ENCODE data around the gene TPRX2. TPM values are rescaled to one million over a fixed set of nuclear protein-coding genes. Genes with fewer than 3 reads are reported as not detected.
"Not testable (repeated sequence)": the region's sequence is repeated elsewhere in the genome, so short reads cannot be mapped to it uniquely, and the experiment has no call there.

TPRX2 gene
- total RNA-seq, 2 experiments from 2014 or later: not detected

DNA sequence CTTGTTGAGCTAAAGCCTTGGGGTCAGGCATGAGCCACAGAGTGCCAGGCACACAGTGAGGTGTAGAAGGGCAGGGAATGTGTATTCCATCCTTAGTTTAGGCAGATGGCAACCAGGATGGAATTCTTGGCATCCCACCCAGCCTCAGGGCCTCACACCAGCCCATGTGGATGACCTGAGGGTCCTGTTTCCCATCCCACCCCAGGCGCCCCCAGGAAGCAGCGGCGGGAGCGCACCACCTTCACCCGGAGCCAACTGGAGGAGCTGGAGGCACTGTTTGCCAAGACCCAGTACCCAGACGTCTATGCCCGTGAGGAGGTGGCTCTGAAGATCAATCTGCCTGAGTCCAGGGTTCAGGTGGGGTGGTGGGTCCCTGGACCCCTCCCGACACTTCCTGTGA is 23.0 kb upstream of the TPRX2 start:
- CTCF ChIA-PET: interaction anchor here (1.6 kb wide), 1 partner anchor 27 kb away, joined by 6 read pairs; no protein-coding TSS in a partner anchor
- Mint-ChIP-seq H3K27ac (no peak overlapping the region), H3K36me3 (ENCODE audit: low read depth) (no peaks in the 10 kb centered on the region), H3K4me3 (no peak overlapping the region), H3K27me3 (no peaks in the 10 kb centered on the region), H3K4me1 (no peaks in the 10 kb centered on the region), H3K9me3 (ENCODE audit: low read depth) (no peaks in the 10 kb centered on the region)
- intact Hi-C loops (cut with DNase I, micrococcal nuclease): no loop called here
- DNase-seq (no peak), ATAC-seq (no peak)
- POLR2A ChIA-PET: no interaction called here

DNA sequence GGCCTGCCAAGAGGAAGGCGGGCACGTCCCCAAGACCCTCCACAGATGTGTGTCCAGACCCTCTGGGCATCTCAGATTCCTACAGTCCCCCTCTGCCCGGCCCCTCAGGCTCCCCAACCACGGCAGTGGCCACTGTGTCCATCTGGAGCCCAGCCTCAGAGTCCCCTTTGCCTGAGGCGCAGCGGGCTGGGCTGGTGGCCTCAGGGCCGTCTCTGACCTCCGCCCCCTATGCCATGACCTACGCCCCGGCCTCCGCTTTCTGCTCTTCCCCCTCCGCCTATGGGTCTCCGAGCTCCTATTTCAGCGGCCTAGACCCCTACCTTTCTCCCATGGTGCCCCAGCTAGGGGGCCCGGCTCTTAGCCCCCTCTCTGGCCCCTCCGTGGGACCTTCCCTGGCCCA is 19.6 kb upstream of the TPRX2 start:
- no peak overlapping the region for H3K4me3 Mint-ChIP-seq

DNA sequence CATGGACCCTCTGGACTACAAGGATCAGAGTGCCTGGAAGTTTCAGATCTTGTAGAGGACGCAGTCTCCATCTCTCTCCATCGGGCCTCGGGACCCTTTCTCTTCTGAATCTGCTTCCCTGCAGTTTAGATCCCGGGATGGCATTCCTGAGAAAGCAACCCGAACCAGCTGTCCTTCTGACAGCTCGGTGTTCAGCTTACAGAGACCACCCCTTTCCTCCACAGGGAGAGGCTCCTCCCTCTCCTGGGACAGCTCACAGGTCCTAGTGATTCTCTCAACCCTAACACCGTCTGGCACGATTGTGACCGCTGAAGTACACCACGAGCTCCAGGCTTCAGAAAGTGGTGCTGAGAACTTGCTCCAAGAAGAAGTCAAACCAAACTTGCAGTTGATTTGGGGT is 19.1 kb upstream of the TPRX2 start:
- Mint-ChIP-seq H3K4me1 (no peaks in the 10 kb centered on the region), H3K27me3 (peaks cover 9% of the 10 kb centered on the region), H3K36me3 (ENCODE audit: low read depth) (no peaks in the 10 kb centered on the region), H3K9me3 (ENCODE audit: low read depth) (no peaks in the 10 kb centered on the region), H3K4me3 (no peak overlapping the region), H3K27ac (no peak overlapping the region)
- DNase-seq (no peak), ATAC-seq (no peak)
- ChIA-PET CTCF (interaction anchor here (0.8 to 1.7 kb wide), 3 partner anchors 12 to 62 kb away, joined by 3 to 6 read pairs (median 4); no protein-coding TSS in a partner anchor), POLR2A (interaction anchor here (0.7 kb wide), 1 partner anchor 318 kb away, joined by 3 read pairs; no protein-coding TSS in a partner anchor)
- intact Hi-C loops (cut with DNase I, micrococcal nuclease): no loop called here

More for the DNA sequence above, 19.6 kb upstream of the TPRX2 start:
- Mint-ChIP-seq H3K36me3 (ENCODE audit: low read depth) (no peaks in the 10 kb centered on the region), H3K27me3 (peaks cover 7% of the 10 kb centered on the region), H3K9me3 (ENCODE audit: low read depth) (no peaks in the 10 kb centered on the region), H3K4me1 (no peaks in the 10 kb centered on the region), H3K27ac (no peak overlapping the region)
- DNase-seq: no peak
- intact Hi-C loops (cut with DNase I, micrococcal nuclease): no loop called here
- ChIA-PET POLR2A (no interaction called here), CTCF (interaction anchor here (0.8 to 1.7 kb wide), 3 partner anchors 11 to 63 kb away, joined by 3 to 6 read pairs (median 4); no protein-coding TSS in a partner anchor)
- no peak for ATAC-seq

DNA sequence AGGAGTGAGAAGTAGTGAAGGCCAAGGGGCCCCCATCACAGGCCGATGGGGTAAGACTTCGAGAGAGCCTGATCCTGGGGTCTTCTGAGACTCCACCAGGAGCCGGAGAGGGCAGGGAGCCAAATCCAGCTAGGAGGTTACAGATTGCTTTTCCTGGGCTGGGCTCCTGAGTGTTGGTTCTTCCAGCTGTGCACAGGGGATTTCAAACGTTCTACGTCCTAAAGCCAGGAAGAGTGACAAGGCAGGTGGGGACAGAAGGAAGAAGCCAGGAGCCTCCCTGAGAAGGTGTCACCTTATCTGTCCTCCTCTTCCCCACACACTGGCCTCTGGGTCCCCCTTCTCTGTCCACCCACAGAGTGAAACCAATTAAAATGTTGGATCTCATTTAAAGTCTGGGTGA is 16.1 kb upstream of the TPRX2 start:
- ATAC-seq (no peak), DNase-seq (no peak)
- Mint-ChIP-seq H3K9me3 (ENCODE audit: low read depth) (no peaks in the 10 kb centered on the region), H3K36me3 (ENCODE audit: low read depth) (no peaks in the 10 kb centered on the region), H3K27ac (no peak overlapping the region), H3K4me3 (no peak overlapping the region), H3K27me3 (peaks cover 15% of the 10 kb centered on the region), H3K4me1 (no peaks in the 10 kb centered on the region)
- ChIA-PET POLR2A (no interaction called here), CTCF (interaction anchor here (1.3 to 1.9 kb wide), 2 partner anchors 8 to 26 kb away, joined by 3 to 5 read pairs; no protein-coding TSS in a partner anchor)
- intact Hi-C loops (cut with DNase I, micrococcal nuclease): no loop called here

DNA sequence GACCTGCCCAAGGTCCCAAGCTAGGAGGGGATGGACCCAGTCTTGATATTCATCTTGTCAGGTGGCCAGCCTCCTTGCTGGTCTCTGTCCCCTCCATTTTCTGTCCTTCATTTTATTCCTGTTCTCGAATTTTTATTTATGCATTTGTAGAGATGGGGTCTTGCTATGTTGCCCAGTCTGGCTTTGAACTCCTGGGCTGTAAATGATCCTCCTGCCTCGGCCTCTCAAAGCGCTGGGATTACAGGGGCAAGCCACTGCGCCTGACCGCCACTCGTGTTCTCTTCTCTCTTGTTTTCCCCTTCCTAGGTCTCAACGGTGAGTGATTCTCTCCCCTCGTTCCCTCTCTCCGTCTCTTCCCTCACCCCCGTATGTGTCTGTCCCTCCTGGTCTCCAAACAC is 10.6 kb upstream of the TPRX2 start:
- ATAC-seq (no peak), DNase-seq (no peak)
- H3K4me3 Mint-ChIP-seq: no peak overlapping the region
- no peak overlapping the region for H3K27ac Mint-ChIP-seq
- ChIA-PET POLR2A (no interaction called here), CTCF (interaction anchor here (0.8 to 4.5 kb wide), 3 partner anchors 21 to 113 kb away, joined by 3 to 18 read pairs (median 3); no protein-coding TSS in a partner anchor)
- no peaks in the 10 kb centered on the region for H3K9me3 Mint-ChIP-seq (ENCODE audit: low read depth)
- H3K4me1 Mint-ChIP-seq: peaks cover 5% of the 10 kb centered on the region
- H3K36me3 Mint-ChIP-seq (ENCODE audit: low read depth): no peaks in the 10 kb centered on the region
- H3K27me3 Mint-ChIP-seq: peaks cover 40% of the 10 kb centered on the region
- intact Hi-C loops (cut with DNase I, micrococcal nuclease): no loop called here

DNA sequence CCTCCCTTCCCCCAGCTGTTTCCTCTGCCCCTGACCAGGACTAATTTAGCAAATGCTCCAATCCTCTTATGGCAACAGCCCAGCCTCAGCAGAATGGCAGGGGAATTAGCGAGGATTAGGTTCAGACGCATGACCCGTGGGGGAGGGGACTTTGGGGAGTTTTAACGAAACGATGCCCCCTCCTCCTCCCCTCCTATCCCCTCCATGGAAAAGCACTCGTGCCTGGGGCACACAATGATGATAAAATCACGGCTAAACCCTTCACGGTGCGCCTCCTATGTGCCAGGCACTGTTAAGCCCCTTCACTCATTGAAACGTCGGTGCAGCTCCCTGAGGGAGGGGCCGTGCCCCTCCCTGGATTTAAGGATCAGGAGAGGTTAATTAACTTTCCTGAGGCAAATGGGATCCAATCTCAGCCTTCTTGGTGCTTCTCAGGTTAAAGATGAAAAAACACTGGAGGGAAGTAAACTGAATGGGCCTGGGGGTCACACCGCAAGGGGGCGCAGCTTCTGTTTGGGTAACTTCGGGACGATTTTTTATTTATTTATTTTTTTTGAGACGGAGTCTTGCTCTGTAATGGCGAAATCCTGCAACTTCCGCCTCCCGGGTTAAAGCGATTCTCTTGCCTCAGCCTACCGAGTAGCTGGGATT is 10.1 kb upstream of the TPRX2 start:
- ATAC-seq (peak; percentile 19), DNase-seq (peak; percentile 79)
- Mint-ChIP-seq H3K27me3 (peaks cover 40% of the 10 kb centered on the region), H3K4me1 (peaks cover 8% of the 10 kb centered on the region), H3K27ac (no peak overlapping the region), H3K36me3 (ENCODE audit: low read depth) (no peaks in the 10 kb centered on the region), H3K9me3 (ENCODE audit: low read depth) (no peaks in the 10 kb centered on the region), H3K4me3 (peak overlapping the region; percentile 47)
- intact Hi-C loops (cut with DNase I, micrococcal nuclease): loop anchor here (1.0 kb wide), 1 partner anchor 14 kb away; no protein-coding TSS in a partner anchor
- POLR2A ChIA-PET: interaction anchor here (0.7 kb wide), 1 partner anchor 18 kb away, joined by 3 read pairs; no protein-coding TSS in a partner anchor
- CTCF ChIA-PET: interaction anchor here (0.7 to 4.5 kb wide), 5 partner anchors 20 to 328 kb away, joined by 3 to 18 read pairs (median 3); no protein-coding TSS in a partner anchor

DNA sequence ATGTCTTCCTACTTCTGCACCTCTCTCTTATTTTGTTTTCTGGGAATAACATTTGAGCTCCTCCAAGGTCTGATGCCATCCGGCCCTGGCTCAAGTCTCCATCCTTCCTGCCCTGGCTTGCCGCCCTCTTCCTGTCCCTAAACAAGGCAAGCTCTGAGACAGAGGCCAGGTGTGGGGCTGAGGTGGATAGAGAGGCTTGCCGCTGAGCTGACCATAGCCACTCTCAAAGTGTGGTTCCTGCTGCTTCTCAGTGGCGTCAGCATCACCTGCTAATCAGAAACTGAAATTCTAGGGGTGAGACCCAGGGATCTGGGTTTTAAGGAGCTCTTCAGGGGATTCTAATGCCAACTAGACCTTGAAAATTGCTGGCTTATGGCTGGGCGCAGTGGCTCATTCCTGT is 6.0 kb upstream of the TPRX2 start:
- Mint-ChIP-seq H3K27me3 (peaks cover 32% of the 10 kb centered on the region), H3K4me3 (no peak overlapping the region)

DNA sequence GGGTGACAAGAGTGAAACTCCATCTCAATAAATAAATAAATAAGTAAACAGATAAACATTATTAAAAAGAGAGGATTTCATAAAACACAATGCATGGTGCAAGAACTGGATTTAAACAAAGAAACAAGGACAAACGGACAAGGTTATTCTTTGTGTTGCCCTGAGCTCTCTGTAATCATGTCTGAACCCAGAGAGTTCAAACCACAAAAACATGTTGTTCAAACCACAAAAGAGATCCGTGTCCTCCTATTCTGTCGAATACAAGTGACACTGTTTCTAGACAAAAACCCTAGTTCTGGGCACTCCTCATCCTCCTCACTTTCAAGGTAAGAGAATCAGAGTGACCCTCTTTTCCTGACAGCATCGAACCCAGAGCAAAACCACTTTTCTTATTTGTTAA is 4.6 kb upstream of the TPRX2 start:
- H3K4me1 Mint-ChIP-seq: peaks cover 10% of the 10 kb centered on the region

More for the DNA sequence above, 6.0 kb upstream of the TPRX2 start:
- no peaks in the 10 kb centered on the region for H3K36me3 Mint-ChIP-seq (ENCODE audit: low read depth)
- no peak for DNase-seq
- no peak overlapping the region for H3K27ac Mint-ChIP-seq
- H3K9me3 Mint-ChIP-seq (ENCODE audit: low read depth): no peaks in the 10 kb centered on the region
- CTCF ChIA-PET: interaction anchor here (0.7 to 1.8 kb wide), 3 partner anchors 16 to 277 kb away, joined by 3 to 7 read pairs (median 3); no protein-coding TSS in a partner anchor
- peaks cover 11% of the 10 kb centered on the region for H3K4me1 Mint-ChIP-seq
- no peak for ATAC-seq
- intact Hi-C loops (cut with DNase I, micrococcal nuclease): no loop called here
- POLR2A ChIA-PET: interaction anchor here (0.6 kb wide), 1 partner anchor 206 kb away, joined by 6 read pairs; no protein-coding TSS in a partner anchor

DNA sequence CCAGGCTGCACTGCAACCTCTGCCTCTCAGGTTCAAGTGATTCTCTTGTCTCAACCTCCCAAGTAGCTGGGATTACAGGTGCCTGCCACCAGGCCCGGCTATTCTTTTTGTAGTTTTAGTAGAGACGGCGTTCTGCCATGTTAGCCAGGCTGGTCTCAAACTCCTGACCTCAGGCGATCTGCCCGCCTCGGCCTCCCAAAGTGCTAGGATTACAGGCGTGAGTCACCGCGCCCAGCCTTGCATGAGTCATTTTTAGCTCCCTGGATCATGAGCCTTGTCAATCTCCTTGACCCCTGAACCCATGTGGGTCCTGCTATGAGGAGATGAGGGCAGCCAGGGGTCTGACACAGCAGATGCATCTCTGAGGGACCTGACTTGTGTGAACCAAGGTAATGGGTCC is 804 bp upstream of the TPRX2 start:
- ATAC-seq; H3K36me3 Mint-ChIP-seq (ENCODE audit: low read depth); H3K27ac Mint-ChIP-seq; intact Hi-C loops (cut with DNase I, micrococcal nuclease); CTCF ChIA-PET; POLR2A ChIA-PET; H3K9me3 Mint-ChIP-seq (ENCODE audit: low read depth); DNase-seq; H3K4me3 Mint-ChIP-seq; H3K4me1 Mint-ChIP-seq: not testable (repeated sequence)
- H3K27me3 Mint-ChIP-seq: peaks cover 14% of the 10 kb centered on the region

More for the DNA sequence above, 4.6 kb upstream of the TPRX2 start:
- CTCF ChIA-PET: interaction anchor here (1.8 kb wide), 1 partner anchor 14 kb away, joined by 7 read pairs; no protein-coding TSS in a partner anchor
- Mint-ChIP-seq H3K4me3 (no peak overlapping the region), H3K9me3 (ENCODE audit: low read depth) (no peaks in the 10 kb centered on the region), H3K27ac (no peak overlapping the region), H3K27me3 (peaks cover 25% of the 10 kb centered on the region), H3K36me3 (ENCODE audit: low read depth) (no peaks in the 10 kb centered on the region)
- no peak for DNase-seq
- intact Hi-C loops (cut with DNase I, micrococcal nuclease): no loop called here
- no peak for ATAC-seq
- POLR2A ChIA-PET: no interaction called here

DNA sequence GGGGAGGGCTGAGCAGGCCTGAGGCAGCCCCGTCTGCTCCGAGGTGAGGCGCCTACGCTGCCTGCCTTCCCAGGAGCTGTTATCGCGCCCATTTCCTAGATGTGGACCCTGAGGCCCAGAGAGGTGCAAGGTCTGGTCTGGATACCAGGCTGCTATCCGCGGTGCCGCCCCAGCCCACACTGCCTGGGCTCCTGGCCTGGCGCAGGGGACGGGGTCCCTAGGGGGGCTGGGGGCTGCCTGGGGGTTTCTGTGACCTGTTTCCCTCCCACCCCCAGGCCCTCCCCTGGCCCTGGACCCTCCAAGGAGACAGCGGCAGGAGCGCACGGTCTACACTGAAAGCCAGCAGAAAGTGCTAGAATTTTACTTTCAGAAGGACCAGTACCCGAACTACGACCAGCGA is 803 bp downstream of the TPRX2 start:
- peaks cover 16% of the 10 kb centered on the region for H3K27me3 Mint-ChIP-seq
- not testable (repeated sequence) for H3K9me3 Mint-ChIP-seq (ENCODE audit: low read depth)

DNA sequence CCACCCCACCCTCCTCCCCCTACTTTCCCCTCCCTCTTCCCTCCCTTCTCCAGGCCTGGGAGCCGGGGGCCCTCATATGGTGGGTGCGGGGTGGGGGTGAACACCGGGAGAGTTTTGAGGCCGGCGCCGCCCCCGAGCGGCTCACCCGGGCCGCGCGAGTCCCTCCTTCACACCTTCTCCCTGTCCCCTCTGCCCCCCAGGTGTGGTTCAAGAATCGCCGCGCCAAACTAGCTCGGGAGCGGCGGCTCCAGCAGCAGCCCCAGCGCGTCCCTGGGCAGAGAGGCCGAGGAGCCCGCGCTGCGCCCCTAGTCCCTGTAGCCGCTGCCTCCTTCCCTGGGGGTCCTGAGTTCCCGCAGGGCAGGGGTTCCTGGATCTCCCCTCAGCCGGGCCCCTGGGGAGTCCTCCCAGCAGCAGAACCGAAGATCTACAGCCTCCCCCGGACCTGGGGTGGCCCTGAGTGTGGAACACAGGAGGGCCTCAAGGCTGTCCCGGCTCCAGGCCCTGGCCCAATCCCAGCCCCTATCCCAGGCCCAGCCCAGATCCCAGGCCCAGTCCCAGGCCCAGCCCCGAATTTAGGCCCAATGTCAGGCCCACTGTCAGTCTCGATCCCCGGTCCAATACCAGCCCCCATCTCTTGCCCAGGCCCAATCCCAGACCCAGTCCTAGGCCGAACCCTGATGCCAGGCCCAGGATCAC is 1.7 kb downstream of the TPRX2 start:
- no peak for DNase-seq
- intact Hi-C loops (cut with DNase I, micrococcal nuclease): no loop called here
- Mint-ChIP-seq H3K27me3 (peaks cover 16% of the 10 kb centered on the region), H3K36me3 (ENCODE audit: low read depth) (no peaks in the 10 kb centered on the region), H3K4me1 (no peaks in the 10 kb centered on the region), H3K4me3 (no peak overlapping the region), H3K9me3 (ENCODE audit: low read depth) (no peaks in the 10 kb centered on the region), H3K27ac (no peak overlapping the region)
- no peak for ATAC-seq
- ChIA-PET POLR2A (no interaction called here), CTCF (no interaction called here)

More for the DNA sequence above, 803 bp downstream of the TPRX2 start:
- CTCF ChIA-PET; ATAC-seq; H3K4me3 Mint-ChIP-seq; DNase-seq; H3K36me3 Mint-ChIP-seq (ENCODE audit: low read depth); intact Hi-C loops (cut with DNase I, micrococcal nuclease); POLR2A ChIA-PET; H3K4me1 Mint-ChIP-seq; H3K27ac Mint-ChIP-seq: not testable (repeated sequence)
